ENCODE data around the gene CSTF3.

The CSTF3 gene

GRCh38 chr11:33045551-33046255 is 115.6 kb downstream of the CSTF3 start:
- H3K4me3 ChIP-seq (ENCODE audit: low read depth, low read length, poor library complexity, severe bottlenecking) = no peak overlapping the region
- H3K27ac ChIP-seq (ENCODE audit: low read depth, low read length, poor library complexity, severe bottlenecking) = no peak overlapping the region
- H2AFZ ChIP-seq (ENCODE audit: low read length) = no peak overlapping the region
- H3K9me3 ChIP-seq (ENCODE audit: low read length) = no peaks in the 10 kb centered on the region
- H3K4me2 ChIP-seq (ENCODE audit: low read length) = no peak overlapping the region
- H3K36me3 ChIP-seq (ENCODE audit: insufficient read depth, low read length) = peaks cover 27% of the 10 kb centered on the region; the same call in 1 of the 2 replicates
- no peak for TF ChIP-seq CTCF (IDR thresholded peaks at IDR 0.05; ENCODE audit: low read length)
- no peak for TF ChIP-seq EZH2 (IDR thresholded peaks at IDR 0.05; ENCODE audit: borderline replicate concordance, low read length)
- no peaks in the 10 kb centered on the region for H3F3A ChIP-seq (ENCODE audit: insufficient read depth, low read length)
- no peaks in the 10 kb centered on the region for H3K79me2 ChIP-seq (ENCODE audit: insufficient read depth, low read length)
- no peaks in the 10 kb centered on the region for H4K20me1 ChIP-seq (ENCODE audit: insufficient read depth, low read length)
- no peak overlapping the region for H3K9ac ChIP-seq (ENCODE audit: low read length)
- H3K9me2 ChIP-seq (ENCODE audit: low read depth, low read length) = no peaks in the 10 kb centered on the region
- no peaks in the 10 kb centered on the region for H3K27me3 ChIP-seq (ENCODE audit: insufficient read depth, low read length)
- H3K4me1 ChIP-seq (ENCODE audit: insufficient read depth, low read length, severe bottlenecking) = peaks cover 12% of the 10 kb centered on the region

- H3K27ac ChIP-seq (ENCODE audit: low read depth, low read length, poor library complexity, severe bottlenecking) = no peak overlapping the region
Observed at GRCh38 chr11:33044285-33044756, 117.0 kb downstream of the CSTF3 start.

GRCh38 chr11:33043221-33043830 is 118.0 kb downstream of the CSTF3 start:
- Histone ChIP-seq H3K9me2 (ENCODE audit: low read depth, low read length) (no peaks in the 10 kb centered on the region), H4K20me1 (ENCODE audit: insufficient read depth, low read length) (no peaks in the 10 kb centered on the region), H3K27me3 (ENCODE audit: insufficient read depth, low read length) (no peaks in the 10 kb centered on the region), H3K4me1 (ENCODE audit: insufficient read depth, low read length, severe bottlenecking) (peaks cover 19% of the 10 kb centered on the region), H3K4me3 (ENCODE audit: low read depth, low read length, poor library complexity, severe bottlenecking) (no peak overlapping the region), H3F3A (ENCODE audit: insufficient read depth, low read length) (no peaks in the 10 kb centered on the region), H3K9me3 (ENCODE audit: low read length) (no peaks in the 10 kb centered on the region), H3K27ac (ENCODE audit: low read depth, low read length, poor library complexity, severe bottlenecking) (no peak overlapping the region), H3K9ac (ENCODE audit: low read length) (no peak overlapping the region), H3K36me3 (ENCODE audit: insufficient read depth, low read length) (peaks cover 23% of the 10 kb centered on the region; the same call in 1 of the 2 replicates), H2AFZ (ENCODE audit: low read length) (no peak overlapping the region), H3K4me2 (ENCODE audit: low read length) (no peak overlapping the region), H3K79me2 (ENCODE audit: insufficient read depth, low read length) (no peaks in the 10 kb centered on the region)
- TF ChIP-seq CTCF (IDR thresholded peaks at IDR 0.05; ENCODE audit: low read length) (no peak), EZH2 (IDR thresholded peaks at IDR 0.05; ENCODE audit: borderline replicate concordance, low read length) (no peak)

More at GRCh38 chr11:33044285-33044756, 117.0 kb downstream of the CSTF3 start:
- H3K9me3 ChIP-seq (ENCODE audit: low read length) = no peaks in the 10 kb centered on the region
- peaks cover 19% of the 10 kb centered on the region for H3K4me1 ChIP-seq (ENCODE audit: insufficient read depth, low read length, severe bottlenecking)
- no peaks in the 10 kb centered on the region for H3K79me2 ChIP-seq (ENCODE audit: insufficient read depth, low read length)
- H3K9ac ChIP-seq (ENCODE audit: low read length) = no peak overlapping the region
- no peaks in the 10 kb centered on the region for H4K20me1 ChIP-seq (ENCODE audit: insufficient read depth, low read length)
- no peak overlapping the region for H2AFZ ChIP-seq (ENCODE audit: low read length)
- no peaks in the 10 kb centered on the region for H3F3A ChIP-seq (ENCODE audit: insufficient read depth, low read length)
- H3K4me3 ChIP-seq (ENCODE audit: low read depth, low read length, poor library complexity, severe bottlenecking) = no peak overlapping the region
- H3K36me3 ChIP-seq (ENCODE audit: insufficient read depth, low read length) = peaks cover 27% of the 10 kb centered on the region; the same call in 1 of the 2 replicates
- H3K27me3 ChIP-seq (ENCODE audit: insufficient read depth, low read length) = no peaks in the 10 kb centered on the region
- no peak overlapping the region for H3K4me2 ChIP-seq (ENCODE audit: low read length)
- H3K9me2 ChIP-seq (ENCODE audit: low read depth, low read length) = no peaks in the 10 kb centered on the region
- no peak for TF ChIP-seq CTCF (IDR thresholded peaks at IDR 0.05; ENCODE audit: low read length)
- TF ChIP-seq EZH2 (IDR thresholded peaks at IDR 0.05; ENCODE audit: borderline replicate concordance, low read length) = no peak
